NCI-H2029 (cell line): Measurements from ENCODE around the gene NLRP1.
"Not testable (repeated sequence)": the region's sequence is repeated elsewhere in the genome, so short reads cannot be mapped to it uniquely, and the experiment has no call there.

ENCODE experiments used
- DNase-seq: peaks from one replicate; lab custom pipeline; 2025; lab: John Stamatoyannopoulos, UW

Gene NLRP1

DNA sequence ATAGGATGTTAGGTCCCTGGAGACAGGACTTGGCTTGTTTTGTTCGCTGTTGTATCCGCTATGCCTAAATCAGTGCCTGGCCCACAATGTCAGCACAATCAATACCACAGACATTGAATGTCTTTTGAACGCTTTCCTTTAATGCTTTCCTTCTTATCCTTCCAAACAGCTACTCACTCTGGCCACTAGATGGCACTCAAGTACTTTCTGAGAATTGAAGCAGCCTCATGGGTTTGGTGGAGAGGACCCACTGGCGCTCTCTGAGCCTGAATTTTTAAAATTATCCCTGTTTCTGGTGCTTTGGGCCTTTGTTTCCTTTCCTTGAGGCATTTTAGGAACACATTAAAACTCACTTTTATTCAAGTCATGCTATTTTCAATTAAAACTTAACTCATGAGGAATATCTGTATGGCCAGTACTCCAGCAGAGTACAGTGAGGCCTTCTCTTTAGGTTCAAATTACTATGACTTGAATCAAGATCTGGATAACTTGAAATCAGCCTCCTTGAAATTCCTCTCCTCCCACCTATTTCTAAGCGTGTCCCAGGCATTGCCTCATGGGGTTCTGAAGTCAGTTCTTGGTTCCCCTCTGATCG is 3.2 kb upstream of the NLRP1 start:
- DNase-seq: peak; percentile 9

- DNase-seq: peak; percentile 77
Observed at GRCh38 chr17:5585836-5586521, 1.7 kb upstream of the NLRP1 start.

- DNase-seq: no peak
Observed at GRCh38 chr17:5585287-5585794, 1.0 kb upstream of the NLRP1 start.

DNA sequence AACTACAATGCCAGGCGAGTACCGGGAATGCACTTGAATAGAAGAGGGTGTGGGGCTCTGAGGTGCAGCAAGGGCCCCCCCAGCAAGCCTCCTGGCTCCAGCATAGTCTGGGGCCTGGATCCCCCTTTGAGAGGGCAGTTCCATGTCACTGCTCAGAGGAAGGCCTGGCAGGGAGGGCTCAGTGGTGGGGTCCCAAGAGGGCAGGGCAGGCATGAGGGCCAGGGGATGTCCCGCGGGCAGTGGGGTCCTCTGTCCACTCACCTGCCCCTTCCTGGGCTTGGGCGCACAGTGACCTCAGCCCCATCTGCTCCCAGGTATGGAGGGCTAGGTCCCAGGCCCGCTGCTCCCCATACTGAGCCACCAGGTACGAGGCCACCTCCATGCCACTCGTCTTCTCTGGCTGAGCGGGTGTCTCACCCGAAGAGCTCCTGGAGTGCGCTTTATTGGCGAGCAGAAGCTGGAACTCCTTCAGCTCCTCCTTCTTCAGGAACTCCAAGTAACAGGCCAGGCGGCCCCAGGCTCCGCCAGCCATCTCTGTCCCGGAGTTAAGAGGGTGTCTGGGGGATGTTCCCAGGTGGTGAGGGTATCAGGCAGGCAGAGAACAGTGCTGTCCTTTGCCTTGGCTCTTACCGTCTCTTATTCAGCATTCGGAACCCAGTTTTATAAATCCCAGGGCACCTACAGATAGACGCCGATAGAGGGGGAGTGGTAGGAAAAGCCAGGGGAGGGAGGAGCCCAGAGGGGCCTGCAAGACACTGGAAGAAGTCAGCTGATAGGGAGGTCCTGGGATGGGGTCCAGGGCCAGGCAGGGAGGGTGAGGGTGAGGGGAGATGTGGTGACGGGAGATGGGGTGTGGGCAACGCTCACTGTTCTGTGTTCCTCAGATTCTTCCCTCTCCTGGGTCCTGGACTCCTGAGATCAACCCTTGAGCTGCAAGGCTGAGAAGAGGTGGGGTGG is 605 bp downstream of the NLRP1 start:
- no peak for DNase-seq

DNA sequence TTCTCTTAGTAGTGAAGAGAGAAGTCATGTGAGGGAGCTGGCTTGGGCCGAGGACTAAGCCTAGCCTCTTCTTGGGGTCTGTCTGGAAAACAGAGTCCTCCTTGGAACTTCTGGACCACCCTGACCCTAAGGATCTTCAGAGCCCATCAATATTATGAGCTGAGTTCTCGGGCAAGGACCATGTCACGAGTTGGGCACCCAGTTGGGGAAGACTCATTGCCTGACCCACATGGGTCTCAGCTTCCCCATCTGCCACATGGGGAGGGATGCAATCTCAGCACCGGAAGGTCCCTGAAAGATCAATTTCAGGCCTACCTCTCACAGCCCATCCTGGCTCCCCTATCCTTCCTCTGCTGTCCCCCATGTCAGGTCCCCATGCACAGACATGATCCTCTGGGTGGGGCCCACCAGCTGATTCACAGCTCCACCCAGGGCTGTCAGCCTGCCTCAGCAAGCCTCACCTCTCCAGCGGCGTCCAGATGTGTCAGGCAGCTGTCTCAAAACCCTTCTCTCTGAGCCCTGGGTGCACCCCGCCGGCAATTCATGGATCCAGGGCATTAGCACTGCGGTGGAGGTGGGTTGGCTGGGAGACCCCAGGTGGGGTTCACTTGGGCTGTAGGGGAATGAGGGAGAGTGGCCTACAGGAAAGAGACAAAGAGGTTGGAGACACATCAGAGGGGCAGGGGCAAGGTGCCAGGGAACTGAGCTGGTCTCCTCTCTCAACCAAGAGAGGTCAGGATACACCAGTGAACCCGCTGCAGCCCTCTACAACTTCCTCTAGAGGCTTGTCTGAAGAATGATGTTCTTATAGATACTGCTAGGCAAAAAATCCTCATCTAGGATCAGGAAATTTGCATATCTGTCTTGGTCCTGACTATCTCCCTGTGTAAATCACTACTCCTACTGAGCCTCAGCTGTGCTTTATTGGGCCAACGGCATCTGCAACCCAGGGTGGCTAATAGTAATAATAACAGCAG is 1.8 kb downstream of the NLRP1 start:
- DNase-seq: no peak

GRCh38 chr17:5581655-5582054 is 2.7 kb downstream of the NLRP1 start:
- DNase-seq: no peak

DNA sequence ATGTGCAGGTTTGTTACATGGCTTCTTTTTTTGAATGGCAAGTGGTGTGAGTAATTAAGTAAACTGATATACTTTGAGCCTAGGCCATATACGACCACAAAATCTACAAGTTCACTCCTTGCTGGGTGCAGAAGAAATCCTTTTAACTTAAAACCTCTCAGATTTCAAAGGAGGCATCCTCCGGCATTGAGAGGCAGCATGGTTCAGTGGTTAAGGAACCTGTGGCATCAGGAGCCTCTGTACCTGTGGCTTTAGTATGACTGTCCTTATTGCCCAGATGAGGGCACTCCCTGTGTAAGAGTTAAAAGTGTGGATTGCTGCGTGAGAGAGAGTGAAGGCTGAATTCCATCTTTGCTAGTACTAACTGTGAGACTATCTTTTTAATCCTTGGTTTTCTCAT is 3.3 kb downstream of the NLRP1 start:
- DNase-seq: no peak

- DNase-seq: no peak
Observed at GRCh38 chr17:5580367-5580766, 3.9 kb downstream of the NLRP1 start.

DNA sequence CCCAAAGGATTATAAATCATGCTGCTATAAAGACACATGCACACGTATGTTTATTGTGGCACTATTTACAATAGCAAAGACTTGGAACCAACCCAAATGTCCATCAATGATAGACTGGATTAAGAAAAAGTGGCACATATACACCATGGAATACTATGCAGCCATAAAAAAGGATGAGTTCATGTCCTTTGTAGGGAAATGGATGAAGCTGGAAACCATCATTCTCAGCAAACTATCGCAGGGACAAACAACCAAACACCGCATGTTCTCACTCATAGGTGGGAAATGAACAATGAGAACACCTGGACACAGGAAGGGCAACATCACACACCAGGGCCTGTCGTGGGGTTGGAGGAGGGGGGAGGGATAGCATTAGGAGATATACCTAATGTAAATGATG is 5.5 kb downstream of the NLRP1 start:
- not testable (repeated sequence) for DNase-seq

GRCh38 chr17:5573017-5573416 is 11.3 kb downstream of the NLRP1 start:
- not testable (repeated sequence) for DNase-seq

DNA sequence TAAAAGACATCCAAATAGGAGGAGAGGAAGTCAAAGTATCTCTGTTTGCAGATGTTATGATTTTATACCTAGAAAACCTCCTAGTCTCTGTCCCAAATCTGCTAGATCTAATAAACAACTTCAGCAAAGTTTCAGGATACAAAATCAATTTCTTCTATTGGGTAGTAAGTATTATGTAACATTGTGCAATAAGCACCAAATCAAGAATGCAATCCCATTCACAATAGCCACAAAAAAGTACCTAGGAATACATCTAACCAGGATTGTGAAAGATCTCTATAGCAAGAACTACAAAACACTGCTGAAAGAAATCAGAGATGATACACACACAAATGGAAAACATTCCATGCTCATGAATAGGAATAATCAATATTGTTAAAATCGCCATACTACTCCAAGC is 13.0 kb downstream of the NLRP1 start:
- DNase-seq: no peak

DNA sequence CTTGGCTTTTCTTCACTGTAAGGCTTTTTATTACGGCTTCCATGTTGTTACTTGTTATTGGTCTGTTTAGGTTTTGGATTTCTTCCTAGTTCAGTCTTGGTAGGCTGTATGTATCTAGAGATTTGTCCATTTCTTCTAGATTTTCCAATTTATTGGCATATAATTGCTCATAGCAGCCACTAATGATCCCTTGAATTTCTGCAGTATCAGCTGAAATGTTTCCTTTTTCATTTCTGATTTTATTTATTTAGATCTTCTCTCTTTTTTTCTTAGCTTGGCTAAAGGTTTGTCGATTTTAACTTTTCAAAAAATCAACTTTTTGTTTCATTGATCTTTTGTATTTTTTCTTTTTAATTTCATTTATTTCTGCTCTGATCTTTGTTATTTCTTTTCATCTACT is 18.5 kb downstream of the NLRP1 start:
- no peak for DNase-seq

- no peak for DNase-seq
Observed at GRCh38 chr17:5563456-5563855, 20.9 kb downstream of the NLRP1 start.

DNA sequence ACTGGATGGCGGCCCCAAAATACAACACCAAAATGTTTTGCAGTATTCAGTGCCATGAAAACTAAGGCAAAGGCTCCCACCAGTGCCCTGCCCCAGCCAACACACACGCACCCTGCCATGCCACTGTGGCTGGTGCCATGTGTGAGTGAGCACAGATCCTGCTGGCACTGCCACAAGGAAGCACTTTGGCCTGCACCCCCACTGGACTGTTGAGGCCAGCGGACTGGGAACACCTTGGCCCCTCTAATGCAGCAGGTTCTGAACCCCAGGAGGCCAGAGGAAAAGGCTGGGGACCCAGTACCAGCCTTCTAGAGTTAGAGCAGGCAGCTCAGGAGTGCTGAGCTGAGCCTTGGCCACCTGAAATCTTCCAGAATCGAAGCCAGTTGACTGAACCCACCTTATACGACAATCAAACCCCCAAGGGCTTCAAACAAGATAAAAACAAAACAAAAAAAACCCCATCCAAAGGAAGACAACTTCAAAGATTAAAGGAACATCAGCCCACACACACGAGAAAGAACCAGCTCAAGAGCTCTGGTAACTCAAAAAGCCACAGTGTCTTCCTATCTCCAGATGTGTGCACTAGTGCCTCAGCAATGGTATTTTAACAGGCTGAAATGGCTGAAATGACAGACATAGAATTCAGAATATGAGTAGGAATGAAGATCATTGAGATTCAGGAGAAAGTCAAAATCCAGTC is 21.5 kb downstream of the NLRP1 start:
- DNase-seq: no peak

- DNase-seq: no peak
Observed at GRCh38 chr17:5561736-5562571, 22.4 kb downstream of the NLRP1 start.

GRCh38 chr17:5560361-5560988 is 23.8 kb downstream of the NLRP1 start:
- DNase-seq: no peak

DNA sequence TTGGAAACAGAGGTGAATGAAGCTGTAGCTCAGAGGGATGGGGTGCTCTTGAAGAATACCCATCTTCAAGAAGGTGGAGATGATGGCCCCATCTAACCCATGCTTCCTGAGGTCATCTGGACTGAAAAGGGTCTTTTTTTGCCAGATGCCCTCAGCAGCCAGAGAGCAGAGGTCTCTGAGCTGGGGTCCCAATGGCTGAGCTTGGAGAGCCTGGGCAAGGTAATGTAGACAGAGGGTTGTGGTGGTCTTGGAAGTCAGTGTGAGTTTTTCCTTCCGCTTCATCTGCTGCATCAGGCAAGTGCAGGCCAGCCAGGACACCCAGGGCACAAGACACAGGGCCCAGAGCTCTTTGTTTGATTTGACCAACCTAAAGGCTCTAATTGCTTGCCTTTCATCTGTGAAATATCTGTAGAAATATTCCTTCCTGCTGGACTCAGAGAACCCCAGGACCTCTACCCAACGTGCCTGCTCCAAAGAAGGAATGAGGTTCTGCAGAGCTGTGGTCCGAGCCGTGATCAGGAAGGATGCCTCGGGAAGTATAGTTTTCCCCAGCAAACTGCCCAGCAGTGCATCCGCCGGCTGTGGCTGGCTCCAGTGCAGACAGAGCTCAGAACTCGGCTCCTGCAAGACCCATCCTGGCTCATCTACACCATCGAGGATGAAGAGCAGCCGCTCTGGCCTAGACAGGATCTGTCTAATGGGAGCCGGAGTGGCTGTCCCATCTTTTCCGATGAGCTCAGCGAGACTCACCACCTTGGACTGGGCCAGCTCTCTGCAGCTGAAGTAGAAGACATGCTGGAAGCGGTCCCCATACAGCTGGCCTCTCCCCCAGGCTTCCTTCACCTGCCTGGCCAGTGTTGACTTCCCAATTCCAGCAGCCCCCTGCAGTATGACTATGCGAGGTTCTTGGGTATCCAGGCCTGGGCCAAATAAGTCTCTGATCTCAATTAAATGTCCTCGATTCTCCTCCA is 25.2 kb downstream of the NLRP1 start:
- DNase-seq: no peak

DNA sequence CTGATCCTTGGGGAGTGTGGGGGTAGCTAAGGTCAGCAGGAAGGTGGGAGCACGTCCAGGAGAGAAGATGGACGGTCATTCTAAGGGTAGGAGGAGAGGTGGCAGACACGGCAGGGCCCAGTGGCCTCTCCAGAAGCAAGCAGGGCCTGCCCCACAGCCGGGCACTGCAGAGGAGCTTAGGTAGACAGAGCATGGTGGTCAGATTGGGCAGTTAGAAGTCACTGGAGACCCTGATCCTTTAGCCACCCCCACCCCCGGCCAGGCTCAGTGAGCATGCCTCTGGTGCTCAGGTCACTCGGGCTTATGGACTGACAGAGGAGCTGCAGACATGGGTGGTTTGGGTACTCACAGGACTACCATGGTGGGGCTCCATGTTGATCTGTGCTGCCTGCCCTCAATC is 26.3 kb downstream of the NLRP1 start:
- no peak for DNase-seq
